Hepatocyte (in vitro differentiated cells): ENCODE data around the gene CASP14. TPM values are rescaled to one million over a fixed set of nuclear protein-coding genes. Genes with fewer than 3 reads are reported as not detected.
A peak's percentile ranks its signal among the peaks of the same experiment; 100 is the strongest.
"Not testable (repeated sequence)": the region's sequence is repeated elsewhere in the genome, so short reads cannot be mapped to it uniquely, and the experiment has no call there.

ENCODE experiments used
- DNase-seq: peaks from one replicate; pipeline ENCODE4 v3.0.0-alpha.2; 2016; ENCODE audit warnings: low spot score
- H2AFZ ChIP-seq: fragments of 200-600 bp; sonication (generic); 2 replicates; pipeline ENCODE4 v1.6.0; 2016; ENCODE audit warnings: antibody characterized with exemption, mild to moderate bottlenecking
- H3K27ac ChIP-seq: fragments of 200-600 bp; sonication (generic); 2 replicates; pipeline ENCODE4 v1.5.1; 2016; ENCODE audit warnings: mild to moderate bottlenecking
- H3K27me3 ChIP-seq: fragments of 200-600 bp; sonication (generic); 2 replicates; pipeline ENCODE4 v1.6.1; 2016
- H3K36me3 ChIP-seq: fragments of 200-600 bp; sonication (generic); replicated peaks from 2 replicates; pipeline ENCODE4 v1.5.1; 2016; ENCODE audit warnings: low read depth; ENCODE audit not compliant: insufficient read depth
- H3K4me1 ChIP-seq: fragments of 200-600 bp; sonication (generic); 2 replicates; pipeline ENCODE4 v1.5.1; 2016; ENCODE audit warnings: mild to moderate bottlenecking, moderate library complexity; ENCODE audit not compliant: insufficient read depth
- H3K4me2 ChIP-seq: fragments of 200-600 bp; sonication (generic); 2 replicates; pipeline ENCODE4 v1.6.0; 2016
- H3K4me3 ChIP-seq: fragments of 200-600 bp; sonication (generic); 2 replicates; pipeline ENCODE4 v1.5.1; 2016; ENCODE audit warnings: mild to moderate bottlenecking
- H3K79me2 ChIP-seq: fragments of 200-600 bp; sonication (generic); 2 replicates; pipeline ENCODE4 v1.6.0; 2017; ENCODE audit warnings: mild to moderate bottlenecking
- H3K9me2 ChIP-seq: fragments of 200-600 bp; sonication (generic); replicated peaks from 2 replicates; pipeline ENCODE4 v1.6.0; 2017; ENCODE audit warnings: mild to moderate bottlenecking; ENCODE audit not compliant: insufficient read depth
- H3K9me3 ChIP-seq: fragments of 200-600 bp; sonication (generic); 2 replicates; pipeline ENCODE4 v1.5.1; 2016; ENCODE audit warnings: low read depth, mild to moderate bottlenecking
- H4K20me1 ChIP-seq: fragments of 200-600 bp; sonication (generic); 2 replicates; pipeline ENCODE4 v1.6.0; 2016; ENCODE audit warnings: mild to moderate bottlenecking; ENCODE audit not compliant: insufficient read depth, poor library complexity, severe bottlenecking
- EZH2 ChIP-seq: fragments of 200-600 bp; sonication (generic); IDR thresholded peaks from 2 replicates; pipeline ENCODE4 v1.6.1; 2016; ENCODE audit warnings: antibody characterized with exemption, mild to moderate bottlenecking, borderline replicate concordance
- EZH2phosphoT487 ChIP-seq: fragments of 200-600 bp; sonication (generic); IDR thresholded peaks from one replicate; pipeline ENCODE4 v1.6.1; 2018; ENCODE audit warnings: antibody characterized with exemption, mild to moderate bottlenecking, low read depth, moderate library complexity; ENCODE audit not compliant: unreplicated experiment, severe bottlenecking
- WGBS: methylation state at CpG from one replicate; pipeline ENCODE4 v1.1.6; 2016; ENCODE audit warnings: low lambda C conversion rate; ENCODE audit errors: missing lambda C conversion rate; 5-methylcytosine and 5-hydroxymethylcytosine counted together
- polyA plus RNA-seq: library from polyadenylated mRNA; unstranded; fragments of >200 nt; fragmentation: Nextera tagmentation; extraction: Ambion mirVana; gene quantifications from 2 replicates; pipeline ENCODE4 v1.2.1, GENCODE V29; 2016
- total RNA-seq: library from RNA; depleted of rRNA; stranded (reverse); fragments of >200 nt; gene quantifications from 2 replicates; pipeline ENCODE4 v1.2.3, GENCODE V29; 2014
- TF ChIP-seq, protein P1 (sequence below): fragments of 200-600 bp; sonication (generic); IDR thresholded peaks from 2 replicates; pipeline ENCODE4 v1.5.1; 2016; ENCODE audit warnings: antibody characterized with exemption, mild to moderate bottlenecking; ENCODE audit not compliant: poor library complexity

Gene CASP14
- total and polyA plus RNA-seq, 2 experiments from 2014 or later = not detected

DNA sequence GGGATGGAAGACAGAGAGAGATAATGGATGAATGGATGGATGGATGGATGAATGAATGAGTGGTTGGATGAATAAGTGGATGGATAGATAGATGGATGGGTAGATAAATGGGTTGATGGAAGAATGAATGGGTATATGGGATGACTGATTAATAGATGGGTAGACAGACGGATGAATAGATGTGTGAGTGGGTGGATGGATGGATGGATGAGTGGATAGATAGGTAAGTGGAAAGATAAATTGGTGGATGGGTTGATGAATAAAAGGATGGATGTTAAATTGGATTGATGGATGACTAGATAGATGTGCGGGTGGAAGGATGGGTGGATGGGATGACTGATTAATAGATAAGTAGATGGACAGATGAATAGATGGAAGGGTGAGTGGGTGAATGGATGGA, 1.4 kb downstream of the CASP14 start:
- Histone ChIP-seq H3K27ac (no peak overlapping the region), H3K36me3 (no peaks in the 10 kb centered on the region), H3K4me3 (no peak overlapping the region), H3K4me2 (no peak overlapping the region), H3K79me2 (no peaks in the 10 kb centered on the region), H3K27me3 (no peaks in the 10 kb centered on the region), H3K4me1 (no peaks in the 10 kb centered on the region), H3K9me3 (no peaks in the 10 kb centered on the region), H3K9me2 (no peaks in the 10 kb centered on the region), H2AFZ (no peak overlapping the region), H4K20me1 (no peaks in the 10 kb centered on the region)
- no peak for DNase-seq
- TF ChIP-seq EZH2 (no peak), EZH2phosphoT487 (no peak)
- TF ChIP-seq, protein P1, sequence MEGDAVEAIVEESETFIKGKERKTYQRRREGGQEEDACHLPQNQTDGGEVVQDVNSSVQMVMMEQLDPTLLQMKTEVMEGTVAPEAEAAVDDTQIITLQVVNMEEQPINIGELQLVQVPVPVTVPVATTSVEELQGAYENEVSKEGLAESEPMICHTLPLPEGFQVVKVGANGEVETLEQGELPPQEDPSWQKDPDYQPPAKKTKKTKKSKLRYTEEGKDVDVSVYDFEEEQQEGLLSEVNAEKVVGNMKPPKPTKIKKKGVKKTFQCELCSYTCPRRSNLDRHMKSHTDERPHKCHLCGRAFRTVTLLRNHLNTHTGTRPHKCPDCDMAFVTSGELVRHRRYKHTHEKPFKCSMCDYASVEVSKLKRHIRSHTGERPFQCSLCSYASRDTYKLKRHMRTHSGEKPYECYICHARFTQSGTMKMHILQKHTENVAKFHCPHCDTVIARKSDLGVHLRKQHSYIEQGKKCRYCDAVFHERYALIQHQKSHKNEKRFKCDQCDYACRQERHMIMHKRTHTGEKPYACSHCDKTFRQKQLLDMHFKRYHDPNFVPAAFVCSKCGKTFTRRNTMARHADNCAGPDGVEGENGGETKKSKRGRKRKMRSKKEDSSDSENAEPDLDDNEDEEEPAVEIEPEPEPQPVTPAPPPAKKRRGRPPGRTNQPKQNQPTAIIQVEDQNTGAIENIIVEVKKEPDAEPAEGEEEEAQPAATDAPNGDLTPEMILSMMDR = no peak
- WGBS = 90% methylated on average over 2 of the region's 2 CpGs

DNA sequence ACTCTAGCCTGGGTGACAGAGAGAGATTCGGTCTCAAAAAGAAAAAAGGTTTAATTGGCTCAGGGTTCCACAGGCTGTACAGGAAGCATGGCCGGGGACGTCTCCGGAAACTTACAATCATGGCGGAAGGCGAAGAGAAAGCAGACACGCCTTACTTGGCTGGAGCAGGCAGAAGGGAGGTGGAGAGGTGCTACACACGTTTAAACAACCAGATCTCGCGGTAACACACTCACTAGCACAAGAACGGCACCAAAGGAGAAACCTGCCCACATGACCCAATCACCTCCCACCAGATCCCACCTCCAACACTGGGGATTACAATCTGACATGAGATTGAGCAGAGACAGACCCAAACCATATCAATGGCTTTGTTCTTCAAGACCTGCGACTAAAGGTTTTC, 12.8 kb downstream of the CASP14 start:
- no peak for DNase-seq
- 80% methylated on average over 12 of the region's 12 CpGs for WGBS
- Histone ChIP-seq H3K4me3 (no peak overlapping the region), H3K36me3 (no peaks in the 10 kb centered on the region), H3K4me1 (no peaks in the 10 kb centered on the region), H4K20me1 (no peaks in the 10 kb centered on the region), H2AFZ (no peak overlapping the region), H3K27ac (no peak overlapping the region), H3K27me3 (no peaks in the 10 kb centered on the region), H3K79me2 (no peaks in the 10 kb centered on the region), H3K9me3 (no peaks in the 10 kb centered on the region), H3K4me2 (no peak overlapping the region), H3K9me2 (no peaks in the 10 kb centered on the region)
- TF ChIP-seq EZH2 (no peak), EZH2phosphoT487 (no peak)
- TF ChIP-seq, protein P1 = no peak

DNA sequence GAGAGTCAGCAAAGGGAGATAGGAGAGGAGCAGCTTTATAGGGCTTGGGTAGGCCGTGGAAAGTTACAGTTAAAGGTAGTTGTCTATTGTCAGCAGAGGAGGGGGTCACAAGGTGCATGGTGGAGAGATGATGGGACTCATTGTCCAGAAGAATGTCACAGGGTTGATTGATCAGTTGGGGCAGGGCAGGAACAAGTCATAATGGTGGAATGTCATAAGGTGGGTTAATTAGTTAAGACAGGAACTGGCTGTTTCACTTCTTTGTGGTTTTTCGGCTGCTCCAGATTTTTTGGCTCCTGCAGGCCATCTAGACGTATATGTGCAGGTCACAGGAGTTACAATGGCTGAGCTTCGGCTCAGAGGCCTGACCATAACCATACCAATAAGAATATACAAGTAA, 21.1 kb downstream of the CASP14 start:
- not testable (repeated sequence) for H3K4me1 ChIP-seq, H3K36me3 ChIP-seq, H2AFZ ChIP-seq, H3K9me3 ChIP-seq, DNase-seq, H3K4me3 ChIP-seq, H3K27me3 ChIP-seq, H3K79me2 ChIP-seq, H3K27ac ChIP-seq, H3K4me2 ChIP-seq, H3K9me2 ChIP-seq, H4K20me1 ChIP-seq
- 52% methylated on average over 4 of the region's 4 CpGs for WGBS

DNA sequence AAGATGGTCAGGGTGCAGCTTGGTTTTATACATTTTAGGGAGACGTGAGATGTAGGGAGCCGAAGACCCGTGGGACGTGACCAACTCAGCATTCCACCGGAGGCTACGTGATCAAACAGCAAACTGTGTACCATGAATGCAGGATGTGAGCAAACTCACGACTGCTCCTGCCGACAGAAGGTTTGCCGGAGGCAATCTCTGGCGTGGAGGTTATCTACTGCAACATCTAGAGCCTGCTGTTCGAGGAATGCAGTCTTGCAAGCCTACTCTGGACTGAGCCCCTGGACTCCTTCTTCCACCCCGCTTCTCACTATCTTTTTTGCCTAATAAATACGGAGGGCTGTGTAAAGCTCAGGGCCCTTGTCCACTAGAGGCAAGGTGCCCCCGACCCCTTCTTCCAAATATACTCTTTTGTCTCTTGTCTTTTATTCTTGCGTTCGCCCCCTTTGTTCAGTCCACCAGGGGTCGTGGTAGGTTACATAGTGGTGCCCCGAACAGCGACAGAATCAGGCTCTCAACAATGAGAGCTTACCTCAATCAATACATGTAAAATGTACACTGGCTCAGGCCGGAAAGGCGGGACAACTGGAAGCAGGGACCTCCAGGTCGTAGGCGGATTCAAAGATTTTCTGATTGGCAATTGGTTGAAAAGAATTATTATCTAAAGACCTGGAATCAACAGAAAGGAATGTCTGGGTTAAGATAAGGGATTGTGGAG, 23.8 kb downstream of the CASP14 start:
- no peaks in the 10 kb centered on the region for H3K36me3 ChIP-seq
- H3K9me3 ChIP-seq = no peaks in the 10 kb centered on the region
- H3K79me2 ChIP-seq = no peaks in the 10 kb centered on the region
- no peak overlapping the region for H3K4me2 ChIP-seq
- DNase-seq = peak; percentile 32
- H3K27ac ChIP-seq = peak overlapping the region; percentile 44
- H2AFZ ChIP-seq = no peak overlapping the region
- no peaks in the 10 kb centered on the region for H3K9me2 ChIP-seq
- no peaks in the 10 kb centered on the region for H3K4me1 ChIP-seq
- no peaks in the 10 kb centered on the region for H3K27me3 ChIP-seq
- TF ChIP-seq EZH2phosphoT487 = no peak
- TF ChIP-seq, protein P1 = no peak
- no peak for TF ChIP-seq EZH2
- no peak overlapping the region for H3K4me3 ChIP-seq
- H4K20me1 ChIP-seq = no peaks in the 10 kb centered on the region
- 50% methylated on average over 23 of the region's 23 CpGs for WGBS
